ENCODE results near the gene MTUS2.

Gene MTUS2

GRCh38 chr13:29038700-29039099, 218.6 kb downstream of the MTUS2 start:
- DNase-seq = no peak

- no peak for DNase-seq
Measured at GRCh38 chr13:29039212-29039611, 219.1 kb downstream of the MTUS2 start.

GRCh38 chr13:29046588-29046987, 226.4 kb downstream of the MTUS2 start:
- DNase-seq = no peak

GRCh38 chr13:29049524-29049923, 229.4 kb downstream of the MTUS2 start:
- DNase-seq = no peak

- DNase-seq = no peak
Measured at GRCh38 chr13:29050719-29051118, 230.6 kb downstream of the MTUS2 start.

GRCh38 chr13:29059800-29060199, 239.7 kb downstream of the MTUS2 start:
- no peak for DNase-seq

GRCh38 chr13:29065142-29065541, 245.0 kb downstream of the MTUS2 start:
- no peak for DNase-seq

GRCh38 chr13:29067306-29067945, 247.3 kb downstream of the MTUS2 start:
- no peak for DNase-seq

GRCh38 chr13:29073755-29074154, 253.6 kb downstream of the MTUS2 start:
- no peak for DNase-seq

GRCh38 chr13:29077051-29077813, 257.1 kb downstream of the MTUS2 start:
- no peak for DNase-seq

- DNase-seq = peak; percentile 3
Measured at GRCh38 chr13:29081036-29081435, 260.9 kb downstream of the MTUS2 start.

- no peak for DNase-seq
Measured at GRCh38 chr13:29081697-29082440, 261.7 kb downstream of the MTUS2 start.

GRCh38 chr13:29099781-29100406, 279.8 kb downstream of the MTUS2 start:
- DNase-seq = no peak

GRCh38 chr13:29100758-29101157, 280.6 kb downstream of the MTUS2 start:
- no peak for DNase-seq

- no peak for DNase-seq
Measured at GRCh38 chr13:29101409-29101808, 281.3 kb downstream of the MTUS2 start.

- DNase-seq = no peak
Measured at GRCh38 chr13:29101905-29102304, 281.8 kb downstream of the MTUS2 start.

GRCh38 chr13:29103065-29103800, 283.1 kb downstream of the MTUS2 start:
- no peak for DNase-seq

GRCh38 chr13:29104461-29104860, 284.3 kb downstream of the MTUS2 start:
- DNase-seq = no peak

- no peak for DNase-seq
Measured at GRCh38 chr13:29105779-29106178, 285.6 kb downstream of the MTUS2 start.

GRCh38 chr13:29106651-29107050, 286.5 kb downstream of the MTUS2 start:
- DNase-seq = no peak

- no peak for DNase-seq
Measured at GRCh38 chr13:29108068-29108786, 288.1 kb downstream of the MTUS2 start.

GRCh38 chr13:29109987-29110386, 289.8 kb downstream of the MTUS2 start:
- no peak for DNase-seq

Measured in T-helper 9 cell (primary cell).